Effector memory CD4-positive, alpha-beta T cell (primary cell): Measurements from ENCODE around the gene GNRH2.

Source experiments
- DNase-seq, 3 donors: peaks; one replicate each; pipeline ENCODE4 v3.0.0-alpha.2; 2020
- H3K27ac ChIP-seq: 2 replicates; pipeline ENCODE4 v1.7.0; 2013; ENCODE audit warnings: mild to moderate bottlenecking, low read length, moderate library complexity; ENCODE audit not compliant: insufficient read depth, poor library complexity, severe bottlenecking
- H3K27me3 ChIP-seq: replicated peaks from 2 replicates; pipeline ENCODE4 v1.7.0; 2013; ENCODE audit warnings: mild to moderate bottlenecking, low read length; ENCODE audit not compliant: insufficient read depth, control insufficient read depth, poor library complexity, severe bottlenecking
- H3K36me3 ChIP-seq: 2 replicates; pipeline ENCODE4 v1.7.0; 2013; ENCODE audit warnings: mild to moderate bottlenecking, low read length, moderate library complexity; ENCODE audit not compliant: control insufficient read depth, insufficient read depth
- H3K4me1 ChIP-seq: 2 replicates; pipeline ENCODE4 v1.7.0; 2013; ENCODE audit warnings: low read length, mild to moderate bottlenecking; ENCODE audit not compliant: control insufficient read depth, insufficient read depth, poor library complexity, severe bottlenecking
- H3K4me3 ChIP-seq: 2 replicates; pipeline ENCODE4 v1.7.0; 2013; ENCODE audit warnings: low read length, low read depth, mild to moderate bottlenecking; ENCODE audit not compliant: insufficient read depth, poor library complexity, severe bottlenecking
- H3K9me3 ChIP-seq: 2 replicates; pipeline ENCODE4 v1.7.0; 2013; ENCODE audit warnings: mild to moderate bottlenecking, low read length, moderate library complexity; ENCODE audit not compliant: control insufficient read depth

Gene GNRH2

GRCh38 chr20:3040086-3040485, 3.3 kb upstream of the GNRH2 start:
- Histone ChIP-seq H3K4me1 (no peaks in the 10 kb centered on the region), H3K9me3 (no peaks in the 10 kb centered on the region), H3K27ac (no peak overlapping the region), H3K27me3 (no peaks in the 10 kb centered on the region), H3K36me3 (peaks cover 47% of the 10 kb centered on the region), H3K4me3 (no peak overlapping the region)
- DNase-seq = no peak

GRCh38 chr20:3041854-3042409, 1.5 kb upstream of the GNRH2 start:
- Histone ChIP-seq H3K27ac (no peak overlapping the region), H3K4me1 (peaks cover 3% of the 10 kb centered on the region), H3K9me3 (no peaks in the 10 kb centered on the region), H3K36me3 (peaks cover 29% of the 10 kb centered on the region), H3K4me3 (no peak overlapping the region), H3K27me3 (no peaks in the 10 kb centered on the region)
- DNase-seq = no peak

DNA sequence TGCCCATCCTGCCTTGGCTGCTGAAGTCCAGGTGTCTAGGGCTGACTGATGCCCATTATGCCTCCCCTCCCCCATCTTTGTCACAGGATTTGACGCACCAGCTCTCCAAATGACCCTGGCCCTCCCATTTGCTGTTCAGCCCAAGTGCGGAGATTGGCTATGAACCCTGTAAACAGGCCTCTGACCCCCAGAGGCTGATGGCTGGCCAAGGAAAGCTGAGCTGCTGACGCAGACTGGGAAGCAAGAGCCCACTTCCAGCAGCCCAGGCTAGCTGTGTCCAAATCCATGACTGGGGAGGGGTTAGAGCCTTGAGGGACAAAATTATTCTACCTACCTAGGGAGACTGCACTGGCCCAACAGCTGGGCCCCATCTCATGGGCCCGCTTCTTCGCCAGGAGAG, 797 bp upstream of the GNRH2 start:
- Histone ChIP-seq H3K27ac (no peak overlapping the region), H3K4me1 (peaks cover 3% of the 10 kb centered on the region), H3K9me3 (no peaks in the 10 kb centered on the region), H3K36me3 (peaks cover 22% of the 10 kb centered on the region), H3K4me3 (no peak overlapping the region), H3K27me3 (no peaks in the 10 kb centered on the region)
- DNase-seq = no peak

- Histone ChIP-seq H3K9me3 (no peaks in the 10 kb centered on the region), H3K27me3 (no peaks in the 10 kb centered on the region), H3K27ac (no peak overlapping the region), H3K4me1 (peaks cover 3% of the 10 kb centered on the region), H3K4me3 (no peak overlapping the region), H3K36me3 (peaks cover 15% of the 10 kb centered on the region)
- DNase-seq = no peak
These were observed 1.0 kb downstream of the GNRH2 start for GRCh38 chr20:3044336-3044965.

- H3K36me3 ChIP-seq = peaks cover 17% of the 10 kb centered on the region
- no peaks in the 10 kb centered on the region for H3K9me3 ChIP-seq
- peak overlapping the region; percentile 85 for H3K4me3 ChIP-seq
- no peaks in the 10 kb centered on the region for H3K27me3 ChIP-seq
- DNase-seq = peak in 2 of 3 donors; percentile 21 to 32
- peak overlapping the region; percentile 76 for H3K27ac ChIP-seq
- peaks cover 3% of the 10 kb centered on the region for H3K4me1 ChIP-seq
These were observed 1.8 kb downstream of the GNRH2 start for GRCh38 chr20:3045042-3045815.

- Histone ChIP-seq H3K27ac (peak within 1 kb of the TSS; percentile 76), H3K4me1 (peaks cover 3% of the 10 kb centered on the region), H3K4me3 (peak within 1 kb of the TSS; percentile 85), H3K27me3 (no peaks in the 10 kb centered on the region), H3K9me3 (no peaks in the 10 kb centered on the region), H3K36me3 (peaks cover 19% of the 10 kb centered on the region)
- peak; percentile 41 to 62 (median 59) for DNase-seq
These were observed 2.6 kb downstream of the GNRH2 start, which contains the start of gene MRPS26 for GRCh38 chr20:3045816-3046676. Gene MRPS26 (plus strand): TSS chr20:3046052. CDS start chr20:3046069, 17 bp downstream.

DNA sequence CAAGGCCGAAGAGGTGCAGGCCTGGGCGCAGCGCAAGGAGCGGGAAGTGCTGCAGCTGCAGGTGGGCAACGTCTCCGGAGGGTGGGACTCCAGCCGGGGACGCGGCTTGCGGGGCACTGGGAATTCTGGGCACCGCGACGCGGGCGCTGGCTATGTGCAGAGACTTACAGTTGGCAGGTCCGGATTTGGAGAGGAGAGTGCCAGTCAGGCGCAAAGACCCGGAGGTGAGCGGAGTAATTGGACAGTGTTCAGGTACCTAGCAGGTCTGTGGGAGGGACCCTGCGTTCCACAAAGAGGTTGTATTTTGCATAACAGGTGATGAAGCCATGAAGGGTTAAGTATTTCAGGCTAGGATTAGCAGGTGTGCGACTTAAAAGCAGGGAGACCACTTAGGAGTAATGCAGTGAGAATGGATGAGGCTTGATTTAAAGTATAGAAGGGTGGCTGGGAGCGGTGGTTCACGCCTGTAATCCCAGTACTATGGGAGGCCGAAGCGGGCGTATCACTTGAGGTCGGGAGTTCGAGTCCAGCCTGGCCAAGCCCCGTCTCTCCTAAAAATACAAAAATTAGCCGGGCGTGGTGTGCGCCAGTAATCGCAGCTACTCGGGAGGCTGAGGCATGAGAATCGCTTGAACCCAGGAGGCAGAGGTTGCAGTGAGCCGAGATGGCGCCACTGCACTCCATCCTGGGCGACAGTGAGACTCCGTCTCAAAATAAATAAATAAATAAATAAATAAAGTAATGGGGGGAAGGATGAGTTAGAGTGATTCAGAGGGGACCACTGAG, 3.4 kb downstream of the GNRH2 start:
- Histone ChIP-seq H3K27ac (peak overlapping the region; percentile 76), H3K4me1 (peaks cover 3% of the 10 kb centered on the region), H3K36me3 (peaks cover 19% of the 10 kb centered on the region), H3K9me3 (no peaks in the 10 kb centered on the region), H3K27me3 (no peaks in the 10 kb centered on the region), H3K4me3 (peak overlapping the region; percentile 85)
- no peak for DNase-seq

DNA sequence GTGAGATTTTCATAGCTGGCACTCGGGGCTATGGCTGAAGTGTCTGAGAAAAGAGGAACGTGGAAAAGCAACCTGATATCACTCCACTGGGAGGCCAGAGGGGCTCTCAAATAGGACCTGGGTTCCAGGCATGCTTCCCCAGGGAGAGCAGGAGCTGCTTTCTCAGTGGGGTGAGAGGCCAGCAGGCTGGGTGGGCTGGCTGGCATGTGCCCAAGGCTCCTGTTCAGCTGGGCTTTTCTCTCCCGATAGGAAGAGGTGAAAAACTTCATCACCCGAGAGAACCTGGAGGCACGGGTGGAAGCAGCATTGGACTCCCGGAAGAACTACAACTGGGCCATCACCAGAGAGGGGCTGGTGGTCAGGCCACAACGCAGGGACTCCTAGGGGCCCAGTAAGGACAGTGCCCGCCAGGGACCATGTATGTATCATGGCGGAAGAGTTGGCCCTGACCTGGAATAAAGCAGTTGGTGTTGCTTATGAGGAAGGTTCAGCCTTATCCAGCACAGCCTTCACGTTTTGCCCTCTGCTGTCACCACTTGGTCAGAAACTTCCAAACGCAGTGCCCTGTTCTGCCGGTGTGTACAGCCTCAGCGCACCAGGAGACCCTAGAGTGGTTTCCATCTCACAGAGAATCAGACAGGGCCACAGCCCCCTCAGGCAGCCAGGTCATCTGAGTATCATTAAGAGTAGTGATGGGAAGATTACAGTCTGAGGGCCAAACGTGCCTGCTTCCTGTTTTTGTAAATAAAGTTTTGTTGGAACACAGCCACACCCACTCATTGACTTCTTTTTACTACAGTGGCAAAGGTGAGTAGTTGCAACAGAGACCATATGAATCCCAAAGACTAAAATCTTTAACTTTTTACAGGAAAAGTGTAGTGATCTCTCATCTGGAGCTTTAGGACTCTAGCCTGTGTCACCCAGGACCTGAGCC, 4.3 kb downstream of the GNRH2 start:
- no peak overlapping the region for H3K4me3 ChIP-seq
- no peaks in the 10 kb centered on the region for H3K9me3 ChIP-seq
- peaks cover 19% of the 10 kb centered on the region for H3K36me3 ChIP-seq
- no peak for DNase-seq
- no peaks in the 10 kb centered on the region for H3K27me3 ChIP-seq
- H3K4me1 ChIP-seq = peaks cover 3% of the 10 kb centered on the region
- no peak overlapping the region for H3K27ac ChIP-seq
